Stimulated activated CD4-positive, alpha-beta T cell treated with anti-CD3 and anti-CD28 coated beads, Interleukin-15, amount 100 ng/mL, for 24 hours (primary cell): ENCODE measurements around the gene CORO2B.

ENCODE experiments used
- DNase-seq: peaks from one replicate; pipeline ENCODE4 v3.0.0-alpha.2; 2020

Gene CORO2B, protein sequence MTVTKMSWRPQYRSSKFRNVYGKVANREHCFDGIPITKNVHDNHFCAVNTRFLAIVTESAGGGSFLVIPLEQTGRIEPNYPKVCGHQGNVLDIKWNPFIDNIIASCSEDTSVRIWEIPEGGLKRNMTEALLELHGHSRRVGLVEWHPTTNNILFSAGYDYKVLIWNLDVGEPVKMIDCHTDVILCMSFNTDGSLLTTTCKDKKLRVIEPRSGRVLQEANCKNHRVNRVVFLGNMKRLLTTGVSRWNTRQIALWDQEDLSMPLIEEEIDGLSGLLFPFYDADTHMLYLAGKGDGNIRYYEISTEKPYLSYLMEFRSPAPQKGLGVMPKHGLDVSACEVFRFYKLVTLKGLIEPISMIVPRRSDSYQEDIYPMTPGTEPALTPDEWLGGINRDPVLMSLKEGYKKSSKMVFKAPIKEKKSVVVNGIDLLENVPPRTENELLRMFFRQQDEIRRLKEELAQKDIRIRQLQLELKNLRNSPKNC

DNA sequence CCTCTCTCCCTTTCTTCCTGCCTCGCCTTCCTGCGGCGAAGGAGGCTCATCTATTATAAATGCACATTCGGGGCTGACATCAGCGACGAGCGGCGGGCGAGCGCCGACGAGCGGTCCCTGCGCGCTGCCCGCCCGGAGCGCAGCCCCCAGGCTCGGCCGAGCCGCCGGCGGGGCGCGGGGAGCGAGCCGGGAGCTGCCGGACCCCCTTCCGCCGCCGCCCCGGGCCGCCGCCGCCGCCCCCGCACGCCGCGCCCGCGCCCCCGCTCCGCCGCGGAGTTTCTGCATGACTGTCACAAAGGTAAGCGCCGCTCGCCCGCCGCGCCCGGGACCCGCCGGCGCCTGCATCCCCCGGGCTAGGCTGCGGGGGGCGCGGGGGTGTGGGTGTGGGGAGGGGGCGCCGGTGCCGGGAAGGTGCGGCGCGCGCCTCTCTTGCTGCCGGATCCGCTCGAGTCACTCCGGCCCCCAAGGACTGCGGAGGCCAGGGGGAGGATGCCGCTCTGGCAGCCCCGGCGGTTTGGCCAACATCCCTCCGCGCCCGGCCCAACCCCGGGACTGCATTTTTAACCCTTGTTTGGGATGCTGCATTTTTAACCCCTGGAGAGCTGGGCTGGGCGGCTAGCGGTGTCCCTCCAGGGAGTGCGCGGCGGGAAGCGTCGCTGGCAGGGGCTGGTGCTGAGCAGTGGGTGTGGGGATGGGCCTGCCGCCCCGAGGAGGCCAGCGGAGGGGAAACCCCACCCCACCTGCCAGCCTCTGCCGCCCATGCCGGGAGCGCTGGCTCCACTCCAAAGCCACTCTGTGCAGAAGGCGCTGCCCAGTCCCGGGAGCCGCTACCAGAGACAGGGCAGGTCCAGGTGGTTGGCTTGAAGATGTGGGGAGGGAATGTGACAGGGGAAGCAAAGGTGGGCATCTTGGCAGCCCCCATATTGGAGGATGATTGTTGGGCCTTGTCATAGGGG, at the start of gene CORO2B:
Gene CORO2B, plus strand, starts transcription at position 14 of the 956 bp plus-strand sequence. Its CDS starts 270 bp downstream, at position 284.
- DNase-seq, result peak; percentile 39

DNA sequence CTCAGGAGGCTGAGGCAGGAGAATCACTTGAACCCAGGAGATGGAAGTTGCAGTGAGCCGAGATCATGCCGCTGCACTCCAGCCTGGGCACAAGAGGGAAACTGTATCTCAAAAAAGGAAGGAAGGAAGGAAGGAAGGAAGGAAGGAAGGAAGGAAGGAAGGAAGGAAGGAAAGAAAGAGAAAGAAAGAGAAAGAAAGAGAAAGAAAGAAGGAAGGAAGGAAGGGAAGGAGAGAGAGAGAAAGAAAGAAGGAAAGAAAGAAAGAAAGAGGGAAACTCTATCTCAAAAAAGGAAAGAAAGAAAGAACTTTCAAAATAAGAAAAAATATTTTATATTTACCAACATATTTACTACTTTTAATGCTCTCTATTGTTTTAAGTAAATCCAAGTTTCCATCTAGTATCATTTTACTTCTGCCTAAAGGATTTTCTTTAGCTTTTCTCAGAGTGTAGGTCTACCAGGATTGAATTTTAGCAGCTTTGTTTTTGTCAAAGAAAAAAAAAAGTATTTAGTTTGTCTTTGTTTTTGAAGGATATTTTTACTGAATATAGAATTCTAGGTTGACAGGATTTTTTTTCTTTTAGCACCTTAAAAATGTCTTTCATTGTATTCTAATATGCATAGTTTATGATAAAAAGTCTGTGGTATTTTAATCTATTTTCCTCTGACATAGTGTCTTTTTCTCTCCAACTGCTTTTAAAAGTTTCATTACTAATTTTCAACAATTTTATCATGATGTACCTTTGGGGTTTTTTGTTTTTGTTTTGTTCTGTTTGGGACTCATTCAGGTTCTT, 47.2 kb upstream of the CORO2B start:
- DNase-seq, result no peak

DNA sequence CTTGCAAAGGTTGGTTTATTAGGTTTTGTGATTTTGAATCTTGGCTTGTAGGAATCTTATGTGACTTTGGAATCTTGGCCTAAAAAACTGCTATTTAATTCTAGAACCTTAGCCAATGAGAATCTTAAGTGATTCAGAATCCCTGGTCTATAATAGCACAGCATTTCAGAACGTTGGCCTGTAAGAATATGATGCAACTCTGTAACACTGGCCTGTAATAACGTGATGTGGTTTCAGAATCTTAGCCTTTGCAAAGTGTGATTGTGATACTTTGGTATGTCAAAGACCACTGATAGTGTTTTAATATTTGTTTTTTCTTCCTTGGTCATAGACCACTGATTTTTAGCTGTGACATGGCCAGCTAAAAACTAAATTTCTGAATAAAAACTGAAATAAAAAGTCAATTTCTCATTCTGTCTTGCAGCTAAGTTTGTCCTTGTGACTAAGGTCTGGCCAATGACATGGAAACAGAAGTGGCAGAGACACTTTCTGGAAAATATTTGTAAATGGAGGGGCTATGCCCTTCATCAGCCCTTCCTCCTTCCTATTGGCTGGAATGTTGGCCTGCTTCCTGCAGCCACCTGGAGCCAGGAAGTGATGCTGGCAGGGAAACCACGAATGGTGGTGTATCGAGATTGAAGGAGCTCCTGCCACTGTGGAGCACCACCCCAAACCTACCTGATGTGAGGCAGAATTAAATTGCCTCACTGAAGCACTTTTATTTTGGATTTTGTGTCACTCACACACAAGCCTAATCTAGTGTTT, 42.3 kb upstream of the CORO2B start:
- no peak for DNase-seq

DNA sequence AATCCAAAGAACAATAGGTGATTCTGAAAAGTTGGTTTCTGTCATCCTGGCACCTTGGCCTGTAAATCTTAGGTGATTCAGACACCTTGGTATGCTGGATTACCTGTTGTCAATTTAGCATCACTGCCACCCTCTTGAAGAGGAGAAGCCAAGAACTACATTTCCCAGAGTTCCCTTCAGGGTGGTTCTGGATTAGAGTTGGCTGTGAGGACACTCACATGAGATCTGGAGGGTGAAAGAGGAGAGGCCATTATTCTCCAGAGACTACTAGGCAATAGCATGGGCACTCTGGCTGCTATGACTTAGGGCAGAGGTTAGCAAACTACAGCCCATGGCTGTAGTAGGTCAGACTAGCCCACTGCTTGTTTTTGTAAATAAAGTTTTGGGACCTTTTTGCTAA, 41.7 kb upstream of the CORO2B start:
- DNase-seq, result no peak

DNA sequence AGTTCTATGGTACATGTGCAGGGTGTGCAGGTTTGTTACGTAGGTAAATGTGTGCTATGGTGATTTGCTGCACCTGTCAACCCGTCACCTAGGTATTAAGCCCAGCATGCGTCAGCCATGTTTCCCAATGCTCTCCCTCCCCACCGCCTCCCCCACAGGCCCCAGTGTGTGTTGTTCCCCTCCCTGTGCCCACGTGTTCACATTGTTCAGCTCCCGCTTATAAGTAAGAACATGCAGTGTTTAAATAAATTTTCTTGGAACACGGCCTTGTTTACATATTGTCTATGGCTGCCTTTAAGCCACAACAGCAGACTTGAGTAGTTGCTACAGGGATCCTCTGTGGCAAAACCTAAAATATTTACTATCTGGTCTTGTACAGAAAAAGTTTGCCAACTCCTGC, 41.3 kb upstream of the CORO2B start:
- no peak for DNase-seq

DNA sequence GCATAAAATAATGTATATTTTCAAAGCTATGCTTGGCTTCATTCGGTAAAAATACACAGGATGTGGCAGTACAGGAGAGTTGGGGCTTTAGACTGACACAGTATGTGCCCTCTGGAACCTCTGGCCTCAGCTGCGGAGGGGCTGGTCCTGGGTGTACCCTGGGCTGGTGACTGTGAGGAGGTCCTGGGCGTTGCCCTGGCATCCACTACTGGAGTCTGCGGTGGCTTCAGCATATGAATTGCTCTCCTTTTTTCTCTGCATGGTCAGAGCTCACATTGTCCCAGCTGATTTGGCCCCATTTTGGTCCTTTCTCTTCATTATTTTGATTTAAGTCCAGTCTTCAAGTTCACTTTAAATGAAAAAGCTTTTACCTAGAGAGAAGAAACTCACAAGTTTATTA, 40.5 kb upstream of the CORO2B start:
- DNase-seq, result no peak

DNA sequence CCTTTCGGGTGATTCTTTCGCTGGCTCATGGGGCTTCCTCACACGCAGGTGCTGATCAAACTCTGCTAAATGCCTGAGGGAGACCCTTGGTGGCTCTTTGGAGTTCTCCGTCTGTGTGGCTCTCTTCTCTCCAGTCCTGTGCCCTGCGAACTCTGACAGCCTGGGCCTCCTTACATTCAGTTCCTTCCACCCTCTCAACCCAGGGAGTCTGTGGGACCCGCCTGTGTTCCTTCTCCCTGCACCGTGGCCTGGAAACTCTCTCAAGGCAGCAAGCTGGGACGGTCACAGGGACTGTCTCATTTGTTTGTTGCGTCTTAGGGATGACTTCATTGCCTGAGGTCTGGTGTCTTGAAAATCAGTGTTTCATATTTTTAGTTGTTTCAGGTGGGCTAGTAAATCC, 37.0 kb upstream of the CORO2B start:
- DNase-seq, result no peak

DNA sequence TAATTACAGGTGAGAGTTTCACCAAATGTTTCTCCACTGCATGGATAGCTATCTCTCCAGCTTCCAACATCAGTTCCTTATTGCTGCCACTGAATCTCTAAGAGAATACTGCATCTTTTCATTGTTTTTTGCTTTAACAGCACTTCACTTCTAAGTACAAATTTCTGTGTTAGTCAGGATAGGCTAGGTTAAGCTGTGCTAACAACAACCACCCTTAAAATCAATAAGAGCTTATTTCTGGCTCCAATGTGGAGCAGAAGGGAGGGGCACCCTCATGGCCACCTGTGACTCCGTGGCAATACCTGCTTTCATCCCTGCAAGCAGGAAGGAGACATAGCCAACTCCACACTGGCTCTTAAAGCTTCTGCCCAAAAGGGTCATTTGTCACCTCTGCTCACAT, 36.4 kb upstream of the CORO2B start:
- DNase-seq, result no peak

DNA sequence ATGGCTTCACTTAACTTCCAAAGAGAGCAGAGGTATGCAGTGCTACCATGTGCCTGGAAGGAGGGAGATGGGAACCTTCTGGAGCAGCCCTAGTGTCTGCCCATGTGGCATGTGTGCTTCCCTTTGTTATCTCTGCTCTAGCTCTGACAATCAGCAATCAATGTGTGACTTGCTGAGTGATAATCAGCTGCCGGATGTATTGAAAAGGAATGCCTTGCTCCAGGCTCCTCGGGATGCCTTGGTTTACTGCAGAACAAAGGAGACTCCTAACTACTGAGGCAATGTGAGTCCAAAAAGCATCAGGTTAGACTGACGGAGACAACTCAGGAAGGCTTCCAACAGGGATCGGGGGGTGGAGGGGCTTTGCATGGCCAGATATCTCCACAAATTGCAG, 36.0 kb upstream of the CORO2B start:
- DNase-seq, result no peak

DNA sequence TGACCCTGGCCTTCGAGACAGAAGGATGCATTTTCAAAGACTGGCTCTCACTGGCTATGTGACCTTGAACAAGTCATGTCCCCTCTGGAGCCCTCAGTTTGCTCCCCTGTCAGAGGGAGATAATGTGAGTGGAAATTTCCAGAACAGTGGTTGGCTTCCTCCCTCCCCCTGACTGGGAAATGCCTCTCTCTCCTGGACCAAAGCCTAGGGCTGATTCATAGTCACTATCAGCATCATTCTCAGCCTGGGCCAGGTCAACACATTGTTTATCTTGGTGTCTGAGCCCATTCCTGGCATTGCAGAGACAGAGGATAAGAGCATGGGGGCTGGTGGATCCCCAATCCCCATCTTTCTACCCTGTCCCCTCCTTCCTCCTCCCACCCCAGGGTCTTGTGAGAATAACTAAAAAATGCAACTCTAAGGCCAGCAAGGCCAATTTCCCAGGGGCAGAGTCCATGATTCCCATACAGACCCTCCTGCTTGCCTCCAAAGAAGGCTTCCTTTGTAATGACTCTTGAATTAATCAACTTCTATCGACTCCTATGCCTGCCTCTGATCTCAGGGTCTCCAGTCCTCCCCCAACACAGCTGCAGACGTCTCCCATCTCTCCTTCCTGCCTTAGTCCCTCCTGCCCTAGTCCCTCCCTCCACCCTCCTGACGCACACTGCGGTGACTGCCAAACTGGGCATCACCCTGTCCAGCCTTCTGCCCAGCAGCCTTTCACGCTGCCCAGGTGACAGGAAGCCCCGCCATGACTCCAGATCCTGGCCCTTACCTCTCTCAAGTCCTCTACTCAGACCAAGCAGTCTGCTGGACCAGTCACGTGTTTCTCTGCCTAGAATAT, 35.4 kb upstream of the CORO2B start:
- no peak for DNase-seq

DNA sequence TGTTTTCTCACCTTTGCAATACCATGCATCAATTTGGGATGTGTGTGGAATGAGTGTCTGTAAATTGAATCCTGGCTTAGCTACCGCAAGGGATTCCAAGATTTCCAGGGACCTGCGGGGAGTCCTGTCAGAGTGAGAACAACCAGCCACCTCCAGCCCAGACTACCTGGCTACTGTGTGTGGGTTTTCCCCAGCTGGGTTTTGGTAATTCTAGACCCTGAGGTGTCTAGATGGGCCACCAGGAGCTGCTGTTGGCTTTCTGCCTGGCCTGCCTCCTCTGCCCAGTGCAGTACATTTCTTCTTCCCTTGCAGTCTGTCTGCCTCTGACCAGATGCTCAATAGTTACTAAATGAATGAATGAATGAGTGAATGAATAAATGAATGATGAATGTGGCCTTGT, 32.5 kb upstream of the CORO2B start:
- DNase-seq, result no peak

DNA sequence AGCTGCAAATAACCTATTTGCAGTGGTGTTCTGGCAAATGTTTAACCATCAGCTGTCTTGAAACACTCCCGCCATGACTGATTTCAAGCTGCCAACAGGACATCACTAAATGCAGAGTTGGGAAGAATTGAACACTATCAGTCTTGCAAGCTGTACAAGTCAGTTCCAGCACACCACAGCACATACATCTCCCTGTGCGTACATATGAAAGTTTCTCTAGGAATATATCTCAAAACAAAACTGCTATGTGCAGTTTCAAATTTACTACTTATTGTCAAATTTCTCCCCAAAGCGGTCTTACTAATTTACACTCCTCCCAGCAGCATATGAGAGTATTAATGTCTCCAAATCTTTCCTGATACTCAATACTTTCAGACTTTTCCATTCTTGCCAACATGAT, 30.4 kb upstream of the CORO2B start:
- no peak for DNase-seq

DNA sequence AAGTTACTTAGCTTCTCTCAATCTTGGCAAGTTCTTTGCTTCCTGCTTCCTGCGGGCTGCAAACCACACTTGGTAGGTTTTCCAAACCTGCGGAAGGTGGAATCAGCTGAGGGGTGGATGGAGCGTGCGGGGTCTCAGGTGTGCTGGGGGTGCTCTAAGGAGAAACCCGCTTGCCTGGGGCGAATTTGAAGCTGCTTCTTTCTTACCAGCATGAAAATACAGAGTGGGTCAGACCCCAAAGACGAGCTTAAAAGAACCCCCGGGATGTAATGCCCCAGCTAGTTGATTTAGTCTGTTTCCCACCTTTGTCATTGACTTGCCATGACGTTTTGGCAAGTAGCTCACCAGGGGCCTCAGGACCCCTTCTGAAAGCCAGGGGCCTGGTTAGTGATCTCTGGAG, 28.8 kb upstream of the CORO2B start:
- no peak for DNase-seq

DNA sequence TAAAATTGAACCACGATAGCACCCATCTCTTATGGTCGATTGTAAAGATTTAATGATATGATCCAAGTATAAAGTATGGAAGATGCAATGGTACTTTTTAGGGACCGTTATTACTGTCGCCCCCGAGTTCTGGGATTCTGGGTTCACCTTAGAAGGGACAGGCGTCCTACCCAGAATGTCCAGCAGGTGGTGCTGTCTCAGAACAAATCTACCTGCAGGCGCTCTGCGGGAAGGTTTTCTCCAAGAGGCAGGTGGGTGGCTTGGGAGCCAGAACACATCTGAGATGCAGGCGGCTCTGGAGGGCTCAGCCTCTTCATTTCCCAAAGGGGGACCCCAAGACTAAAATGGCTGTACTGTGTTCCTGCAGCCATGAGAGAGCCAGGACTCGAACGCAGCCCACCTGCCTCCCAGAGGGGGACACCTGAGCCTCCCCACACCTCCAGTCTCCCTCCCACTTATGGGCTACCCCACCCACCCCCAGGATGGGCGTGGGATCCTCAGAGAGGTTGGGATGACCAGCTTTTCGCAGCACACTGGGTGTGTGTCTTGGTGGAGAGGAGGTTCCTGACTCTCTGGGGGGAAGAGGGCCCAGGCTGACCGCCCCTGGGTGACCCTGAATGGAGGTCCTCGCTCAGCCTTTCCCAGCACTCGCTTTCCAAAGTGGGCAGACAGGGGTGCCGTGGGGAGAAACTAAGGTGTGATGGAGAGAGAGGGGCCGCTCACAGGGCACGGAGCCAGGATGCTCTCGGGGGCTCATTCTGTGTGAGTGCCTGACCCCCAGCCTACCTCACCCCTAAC, 28.1 kb upstream of the CORO2B start:
- peak; percentile 85 for DNase-seq

DNA sequence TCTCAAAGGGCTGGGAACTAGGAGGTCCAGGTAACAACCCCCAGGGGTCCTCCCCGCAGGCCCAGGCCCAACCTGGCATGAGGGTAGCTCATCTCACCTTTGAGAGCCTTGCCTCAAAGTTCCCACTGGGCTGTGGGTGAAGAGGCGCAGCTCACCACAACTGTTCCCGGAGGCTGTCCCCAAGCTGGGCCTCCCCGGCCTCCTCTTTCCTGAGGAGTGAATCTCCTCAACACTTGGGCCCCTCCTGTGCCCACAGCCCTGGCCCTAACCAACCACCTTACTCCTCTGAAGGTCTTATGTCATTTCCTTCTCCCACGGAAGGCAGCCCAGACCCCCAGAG, 27.5 kb upstream of the CORO2B start:
- DNase-seq, result no peak

DNA sequence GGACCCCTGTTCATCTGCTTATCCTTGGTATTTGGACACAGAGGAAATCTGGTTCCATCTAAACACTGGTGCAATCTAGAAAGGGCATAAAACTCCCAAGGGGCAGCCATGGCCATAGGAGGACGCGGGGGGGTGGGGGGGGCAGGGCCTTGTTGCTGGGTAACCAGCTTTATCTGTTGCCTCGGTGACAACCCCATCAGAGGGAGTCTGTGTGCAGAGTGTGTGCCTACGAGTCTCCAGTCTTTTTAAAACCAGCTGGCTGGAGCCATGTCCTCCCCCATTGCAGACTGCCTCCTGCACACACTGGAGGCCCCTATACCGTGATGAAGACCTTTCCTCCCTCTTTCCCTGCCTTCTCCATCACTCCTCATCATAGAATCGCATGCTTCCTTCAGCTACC, 26.4 kb upstream of the CORO2B start:
- DNase-seq, result no peak

DNA sequence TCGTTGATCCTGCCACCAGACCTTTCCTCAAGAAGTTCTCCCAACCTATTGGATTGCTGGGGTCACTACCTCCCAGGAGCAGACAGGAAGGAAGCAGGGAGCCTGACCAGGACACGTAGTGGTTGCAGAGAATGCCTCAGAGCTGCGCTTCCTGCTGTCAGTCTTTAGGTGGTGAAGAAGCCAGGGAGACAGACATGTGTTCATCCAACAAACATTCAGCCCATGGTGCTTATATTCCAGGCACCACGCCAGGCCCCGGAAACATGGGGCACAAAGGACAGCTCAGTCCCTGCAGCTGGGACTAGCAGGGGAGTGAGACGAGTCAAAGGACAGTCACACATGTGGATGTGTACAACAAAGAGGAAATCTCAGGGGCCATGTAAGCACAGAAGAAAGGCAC, 26.0 kb upstream of the CORO2B start:
- DNase-seq, result no peak

DNA sequence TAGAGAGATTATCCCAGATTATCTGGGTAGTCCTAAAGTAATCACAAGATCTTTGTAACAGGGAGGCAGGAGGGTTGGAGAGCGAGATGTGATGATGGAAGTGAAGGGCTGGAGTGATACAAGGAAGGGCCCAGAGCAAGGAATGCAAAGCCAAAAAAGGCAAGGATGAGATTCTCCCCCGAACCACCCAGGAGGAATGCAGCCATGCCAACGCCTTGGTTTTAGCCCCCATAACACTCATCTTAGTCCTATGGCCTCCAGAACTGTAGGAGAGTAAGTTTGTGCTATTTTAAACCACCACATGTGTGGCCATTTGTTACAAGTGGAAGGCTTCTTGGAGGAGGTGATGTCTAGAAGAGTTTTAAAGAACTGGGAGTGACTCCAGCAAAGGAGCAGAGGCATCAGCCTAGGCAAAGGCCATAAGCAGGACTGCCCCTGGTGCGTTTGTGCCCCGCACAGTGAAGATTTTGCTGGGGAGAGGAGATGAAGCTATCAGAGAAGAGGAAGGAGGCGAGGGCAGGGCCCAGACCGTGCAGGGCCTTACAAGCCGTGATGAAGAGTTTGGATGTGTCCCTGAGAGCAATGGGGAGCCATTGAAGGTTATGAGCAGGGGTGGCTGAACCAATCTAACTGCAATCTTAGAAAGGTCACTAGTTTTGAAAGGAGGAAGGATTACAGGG, 25.3 kb upstream of the CORO2B start:
- DNase-seq, result no peak

DNA sequence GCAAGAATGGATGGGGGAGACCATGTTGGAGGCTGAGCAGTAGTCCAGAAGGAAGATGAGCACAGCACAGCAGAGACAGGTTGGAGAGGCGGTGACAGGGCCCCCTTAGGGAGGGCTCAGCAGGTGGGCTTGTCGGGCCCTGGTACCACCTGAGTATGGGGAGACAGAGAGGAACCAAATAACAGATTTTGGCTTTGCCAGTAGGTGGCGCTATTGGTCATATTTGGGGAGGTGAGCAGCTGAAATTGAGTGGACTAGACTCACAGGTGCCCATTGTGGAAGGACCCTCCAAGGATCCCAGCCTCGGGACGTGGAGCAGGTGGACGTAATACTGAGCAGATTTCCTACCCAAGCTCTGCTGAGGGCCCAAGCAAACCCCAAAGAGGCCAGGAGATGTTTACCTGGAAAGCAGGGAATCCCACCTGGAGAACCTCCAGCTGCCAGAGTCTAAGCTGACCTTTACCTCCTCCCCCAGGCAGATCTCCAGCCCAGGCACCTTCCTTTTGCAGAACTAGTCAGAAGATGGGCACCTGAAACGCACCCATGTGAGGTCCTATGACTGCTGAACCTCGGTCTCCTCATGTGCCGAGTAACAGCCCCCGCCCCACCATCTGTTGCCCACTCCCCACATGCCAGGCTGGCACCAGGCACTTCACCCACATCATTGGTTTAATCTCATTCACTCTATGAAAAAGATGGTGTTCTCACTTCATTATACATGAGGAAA, 24.6 kb upstream of the CORO2B start:
- peak; percentile 80 for DNase-seq
